NCI-H1048 (cell line): Measurements from ENCODE around the gene TMPRSS6.

Experiments used
- DNase-seq: peaks from one replicate; lab custom pipeline; 2025; lab: John Stamatoyannopoulos, UW

The TMPRSS6 gene

DNA sequence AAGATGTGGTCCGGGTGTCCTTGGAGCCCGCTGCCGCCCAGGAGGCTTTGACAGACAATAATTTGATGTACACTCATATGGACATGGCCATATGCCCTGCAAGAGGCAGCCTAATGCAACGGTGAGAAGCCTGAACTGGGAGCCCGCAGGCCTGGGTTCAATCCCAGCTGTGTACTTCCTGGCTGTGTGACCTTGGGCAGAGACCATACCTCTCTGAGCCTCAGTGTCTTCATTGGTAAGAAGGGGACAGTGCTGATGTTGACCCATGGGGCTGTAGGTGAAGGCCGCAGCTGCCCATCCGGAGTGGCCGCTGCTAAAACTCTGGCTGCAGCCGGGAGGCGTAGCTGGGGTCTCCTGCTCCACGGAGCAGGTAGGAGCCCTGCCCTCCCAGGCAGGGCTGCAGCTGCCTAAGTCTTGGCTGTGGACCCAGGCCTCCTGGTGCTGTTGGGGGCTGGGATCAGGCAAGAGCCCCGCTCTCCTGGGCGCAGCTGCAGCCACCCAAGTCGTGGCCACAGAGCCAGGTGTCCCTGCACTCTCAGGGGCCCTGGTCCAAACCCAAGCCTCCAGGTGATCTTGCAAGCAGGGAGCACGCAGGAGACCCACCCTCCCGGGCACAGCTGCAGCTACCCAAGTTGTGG is 31.3 kb upstream of the TMPRSS6 start:
- DNase-seq, result no peak

DNA sequence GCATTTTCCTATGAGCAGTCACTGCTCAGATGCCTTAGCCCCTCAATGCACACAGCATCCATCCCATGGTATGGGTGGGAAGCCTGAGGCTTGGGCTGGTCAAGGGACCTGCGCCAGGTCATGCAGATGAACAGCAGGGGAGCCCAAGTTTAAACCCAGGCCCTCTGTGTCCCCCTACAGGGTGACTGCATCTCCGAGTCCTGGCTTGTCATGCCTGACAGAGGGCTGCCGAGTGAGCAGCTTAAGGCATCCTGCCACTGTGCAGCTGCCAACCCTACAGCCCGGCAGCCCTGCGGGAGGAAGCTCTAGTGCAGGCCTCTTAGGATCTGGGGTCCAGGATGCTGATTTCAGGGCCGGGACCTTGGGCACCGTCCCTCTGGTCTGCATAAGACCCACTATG is 30.2 kb upstream of the TMPRSS6 start:
- no peak for DNase-seq

DNA sequence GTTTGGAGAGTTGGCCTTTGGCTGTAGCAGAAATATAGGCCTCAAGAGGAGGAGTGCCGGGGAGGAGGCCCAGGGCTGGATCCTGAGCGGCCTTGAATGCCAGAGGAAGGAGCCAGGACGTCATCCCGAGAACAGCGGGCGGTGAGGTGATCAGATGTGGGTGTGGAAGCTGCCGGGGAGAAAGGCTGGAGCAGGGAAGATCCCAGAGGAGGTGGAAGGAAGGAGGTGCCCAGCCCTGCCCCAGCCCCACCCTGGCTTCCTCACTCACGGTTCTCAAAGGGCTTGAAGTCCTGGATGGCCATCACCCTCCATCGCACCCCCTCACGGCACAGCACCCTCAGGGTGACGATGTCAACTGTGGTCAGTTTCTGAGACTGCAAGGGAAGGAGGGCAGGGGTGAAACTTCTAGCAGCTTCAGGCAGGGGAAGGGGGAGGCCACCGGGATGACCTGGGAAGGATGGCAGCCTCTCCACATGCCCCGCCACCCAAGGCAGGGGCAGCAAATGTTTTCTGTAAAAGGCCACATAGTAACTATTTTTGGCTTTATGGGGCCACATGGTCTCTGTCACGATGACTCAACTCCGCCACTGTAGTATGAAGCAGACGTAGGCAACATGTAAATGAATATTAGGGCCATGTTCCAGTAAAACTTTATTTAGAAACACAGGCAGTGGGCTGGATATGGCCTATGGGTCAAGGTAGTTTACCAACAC is 29.5 kb upstream of the TMPRSS6 start:
- DNase-seq, result no peak

DNA sequence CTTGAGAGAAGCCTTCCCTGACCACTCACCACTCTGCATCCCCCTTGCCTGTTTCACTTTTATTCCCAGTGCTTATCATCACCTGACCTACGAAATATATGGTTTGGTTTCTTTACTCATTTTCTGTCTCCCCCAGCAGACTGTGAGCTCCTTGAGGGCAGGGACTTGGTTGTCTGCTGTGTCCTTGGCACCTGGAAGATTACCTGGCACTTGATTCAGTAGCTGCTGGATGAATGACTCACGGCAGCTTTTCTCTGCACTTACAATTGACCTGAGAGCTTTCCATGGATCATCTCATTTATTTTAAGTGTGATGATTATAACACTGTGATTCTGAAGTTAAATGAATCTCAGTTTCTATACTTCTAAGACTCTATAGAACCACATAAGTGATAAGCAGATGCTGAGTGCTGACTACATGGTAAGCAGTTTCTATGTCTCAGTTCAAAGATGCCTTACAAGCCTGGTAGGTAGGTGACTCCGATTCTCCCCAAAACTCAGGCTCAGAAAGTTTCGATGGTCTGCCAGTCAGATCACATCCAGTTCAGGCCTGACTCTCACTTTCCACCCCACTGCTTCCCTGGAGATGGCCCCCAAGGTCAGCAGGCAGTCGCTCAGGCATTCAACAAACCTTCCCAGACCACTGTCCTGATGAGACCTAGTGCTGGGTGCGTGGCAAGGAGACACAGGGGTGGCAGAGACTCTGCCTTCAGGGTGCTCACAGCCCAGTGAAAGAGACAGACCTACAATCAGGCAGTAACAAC is 28.6 kb upstream of the TMPRSS6 start:
- no peak for DNase-seq

DNA sequence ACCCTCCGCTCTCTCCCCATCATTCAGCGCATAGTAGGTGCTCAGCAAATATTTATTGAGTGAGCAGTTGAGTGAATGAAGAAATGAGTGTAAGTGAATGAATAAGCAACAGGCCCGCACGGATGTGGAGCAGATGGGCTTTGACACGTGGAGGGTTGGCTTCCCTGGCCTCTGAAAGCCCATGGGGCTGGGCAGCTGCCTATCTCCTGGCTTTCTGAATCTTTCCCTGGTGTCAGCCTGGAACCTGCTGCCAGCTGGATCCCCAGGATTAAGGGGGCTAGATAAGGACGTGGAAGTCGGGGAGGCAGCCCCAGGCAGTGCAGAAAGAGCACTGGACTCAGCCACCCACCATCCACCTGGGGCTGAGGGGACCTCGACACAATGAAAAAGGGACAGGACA is 27.6 kb upstream of the TMPRSS6 start:
- no peak for DNase-seq

DNA sequence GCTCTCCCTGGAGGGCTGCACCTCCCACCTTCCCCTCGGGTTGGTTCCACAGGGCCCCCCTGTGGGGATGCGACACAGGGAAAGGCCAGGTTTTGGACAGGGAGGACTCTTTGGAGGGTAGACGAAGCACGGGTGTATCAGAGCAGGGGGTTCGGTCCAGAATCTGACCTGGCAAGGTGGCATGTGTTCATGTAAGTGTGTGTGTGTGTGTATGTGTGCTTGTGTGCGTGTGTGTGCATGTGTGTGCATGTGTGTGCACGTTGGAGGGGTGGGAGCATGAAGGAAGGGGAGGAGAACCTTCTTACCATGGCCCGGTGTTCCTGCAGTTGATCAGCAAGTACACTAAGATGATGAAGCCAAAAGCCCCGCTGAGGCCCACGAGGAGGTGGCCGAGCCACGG is 25.5 kb upstream of the TMPRSS6 start:
- DNase-seq, result no peak

DNA sequence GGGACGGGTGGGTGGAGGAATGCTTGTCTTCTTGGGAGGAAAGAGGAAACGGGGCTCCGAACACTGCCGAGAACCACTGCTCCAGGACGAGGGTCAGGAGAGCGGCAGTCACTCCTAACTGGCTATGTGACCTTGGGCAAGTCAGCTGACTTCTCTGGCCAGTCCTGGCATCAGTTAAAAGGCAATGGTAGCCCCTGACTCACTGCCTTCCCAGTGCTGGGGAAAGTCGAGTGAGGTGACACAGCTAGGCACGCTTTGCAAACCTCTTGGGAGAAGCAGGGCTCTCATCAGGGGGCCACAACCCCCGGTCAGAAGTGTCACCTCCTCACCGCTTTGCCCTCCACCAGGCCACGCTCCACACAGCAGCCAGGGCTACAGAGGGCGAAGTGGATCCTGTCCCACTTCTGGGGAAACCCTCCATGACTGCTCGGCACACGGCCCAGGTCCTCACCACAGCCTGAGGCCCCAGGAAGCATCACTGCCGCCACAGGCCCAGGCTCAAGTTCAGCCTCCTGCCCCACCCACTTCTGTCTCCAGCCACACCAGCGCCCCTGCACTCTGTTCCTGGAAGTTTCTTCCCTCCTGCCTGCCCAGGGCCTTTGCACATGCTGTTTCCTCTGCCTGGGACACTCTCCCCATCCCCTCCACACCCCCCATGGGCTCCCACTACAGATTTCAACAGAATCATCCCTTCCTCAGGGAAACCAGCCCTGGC is 23.9 kb upstream of the TMPRSS6 start:
- DNase-seq, result no peak

DNA sequence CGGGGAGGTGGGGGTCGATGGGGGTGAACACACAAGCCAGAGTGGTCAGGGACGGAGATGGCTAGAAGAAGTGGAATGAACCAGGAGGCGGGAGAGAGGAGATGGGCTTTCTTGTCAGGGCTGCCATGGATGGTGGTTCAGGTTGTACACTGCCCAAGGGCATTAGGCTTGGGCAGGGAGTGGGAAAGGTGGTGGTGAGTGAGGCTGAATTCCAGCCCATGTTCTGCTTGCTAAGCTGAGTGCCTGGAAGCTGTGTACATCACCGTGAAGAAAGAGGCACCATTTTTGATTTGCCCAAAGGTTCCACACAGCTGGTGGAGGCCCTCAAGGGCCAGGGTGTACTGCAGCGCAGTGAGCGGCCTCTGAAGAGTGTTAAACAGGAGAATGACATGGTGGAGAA is 23.3 kb upstream of the TMPRSS6 start:
- DNase-seq, result no peak

DNA sequence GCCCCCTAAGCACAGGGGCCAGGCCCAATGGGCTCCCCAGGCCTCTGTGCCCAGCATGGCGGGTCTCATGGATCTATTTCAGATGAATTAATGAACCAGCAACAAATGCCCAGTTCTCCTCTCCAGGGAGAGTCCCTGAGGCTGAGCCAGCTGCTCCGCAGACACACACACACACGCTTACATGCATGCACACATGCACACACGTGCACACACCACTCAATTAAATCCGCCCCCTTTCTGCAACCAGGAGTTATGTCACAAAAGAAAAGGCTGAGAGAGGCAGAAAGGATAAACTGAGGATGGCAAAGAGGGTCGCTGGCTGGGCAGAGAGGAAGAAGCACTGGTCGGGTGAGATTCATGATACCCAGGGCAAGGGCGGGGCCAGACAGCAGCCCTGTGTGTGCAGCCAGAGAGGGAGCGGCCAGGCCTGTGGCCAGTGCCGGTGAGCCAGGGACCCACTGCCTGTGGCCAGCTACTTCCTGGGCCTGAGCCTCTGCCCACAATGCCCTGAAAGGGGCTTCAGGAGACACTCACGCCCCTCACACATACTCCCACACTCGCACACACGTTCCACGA is 20.4 kb upstream of the TMPRSS6 start:
- no peak for DNase-seq

DNA sequence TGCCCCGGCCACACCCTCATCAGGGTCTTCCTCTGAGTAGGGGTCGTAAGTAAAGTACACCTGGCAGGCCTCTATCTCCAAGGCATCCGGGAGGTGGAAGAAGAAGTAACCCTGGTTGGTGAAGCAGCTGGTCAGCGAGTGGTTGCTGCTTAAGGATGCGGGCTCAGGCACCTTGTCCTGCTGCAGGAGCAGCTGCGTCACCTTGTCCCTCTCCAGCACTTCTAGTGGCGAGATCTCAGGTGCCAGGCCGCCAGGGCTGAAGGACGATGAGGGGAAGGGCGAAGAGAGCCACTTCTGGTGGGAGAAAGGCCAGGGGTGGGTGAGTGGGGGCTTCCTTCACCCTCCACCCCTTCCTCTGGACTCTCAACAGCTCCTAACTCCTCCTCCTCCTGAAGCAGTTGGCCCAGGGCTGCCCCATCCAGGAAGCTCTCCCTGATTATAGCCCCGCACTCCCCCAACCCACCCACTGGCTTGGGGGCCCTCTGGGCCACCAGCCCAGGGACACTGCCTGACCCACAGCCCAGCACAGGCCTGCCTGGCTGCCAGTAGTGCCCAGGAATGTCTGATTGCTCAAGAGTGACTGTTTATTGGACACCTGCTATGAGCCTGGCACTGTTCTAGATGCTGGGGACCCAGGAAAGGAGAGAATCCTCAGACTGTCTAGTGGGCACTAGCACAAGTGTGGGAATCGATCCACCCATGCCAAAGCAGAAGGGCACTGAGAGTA is 19.2 kb upstream of the TMPRSS6 start:
- DNase-seq, result no peak

DNA sequence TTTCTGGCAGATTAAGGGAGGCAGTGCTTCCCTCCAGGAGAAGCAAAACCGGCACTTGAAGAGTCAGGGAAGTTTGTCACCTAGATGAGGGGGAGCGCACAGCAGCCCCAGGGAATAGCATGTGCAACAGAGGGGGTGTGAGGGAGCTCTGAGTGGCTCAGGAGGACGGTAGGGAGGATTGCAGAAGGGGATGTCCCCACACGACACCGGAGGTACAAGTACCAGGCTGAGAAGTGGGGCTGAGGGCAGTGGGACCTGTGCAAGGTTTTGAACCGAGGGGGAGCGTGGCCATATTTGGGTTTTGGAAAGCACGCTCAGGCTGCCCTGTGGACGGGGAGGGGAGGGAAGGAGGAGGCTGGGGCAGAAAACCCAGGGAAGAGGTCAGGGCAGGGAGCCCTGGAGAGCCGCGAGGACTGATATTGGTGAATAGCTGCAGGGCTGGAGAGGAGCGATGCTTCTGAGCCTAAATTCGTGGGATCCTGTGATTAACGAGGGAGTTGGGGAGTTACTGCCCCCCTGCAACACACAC is 17.9 kb upstream of the TMPRSS6 start:
- no peak for DNase-seq

DNA sequence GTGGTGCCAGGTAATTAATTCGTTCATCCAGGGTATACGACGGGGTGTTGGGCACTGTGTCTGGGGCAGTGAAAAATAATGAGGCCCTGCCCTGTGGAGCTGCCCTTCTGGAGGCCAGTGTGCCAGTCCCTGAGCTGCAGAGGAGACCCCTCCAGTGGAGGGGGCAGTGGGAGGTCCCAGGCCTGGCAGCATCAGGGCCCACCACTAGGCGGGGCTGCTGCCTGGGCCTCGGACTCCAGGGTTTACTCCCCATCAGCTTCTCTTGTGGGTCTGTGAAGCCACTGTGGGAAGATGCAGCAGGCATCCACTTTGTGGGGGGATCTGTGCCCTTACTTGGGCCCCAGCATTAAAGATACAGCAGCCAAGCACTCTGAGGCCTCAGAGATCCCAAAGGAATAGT is 17.4 kb upstream of the TMPRSS6 start:
- no peak for DNase-seq

DNA sequence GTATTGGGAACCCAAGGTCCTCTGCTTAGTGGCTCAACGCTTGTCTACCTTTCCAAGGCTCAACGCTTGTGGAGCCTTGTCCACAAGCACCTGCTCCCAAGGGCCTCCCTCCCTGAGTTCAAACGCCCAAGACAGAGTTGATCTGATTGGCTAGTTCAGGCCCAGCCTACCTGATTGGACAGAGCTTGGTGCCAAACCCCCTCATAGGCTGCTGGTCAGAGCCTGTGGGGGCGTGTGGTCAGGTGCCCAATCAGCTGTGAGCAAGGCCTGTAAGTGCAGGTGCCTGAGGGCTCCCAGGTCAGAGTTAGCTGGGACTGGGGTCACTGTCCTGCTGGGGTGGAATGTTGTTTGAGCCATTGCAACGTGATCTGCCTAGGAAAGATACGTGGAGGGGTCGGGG is 16.9 kb upstream of the TMPRSS6 start:
- no peak for DNase-seq

DNA sequence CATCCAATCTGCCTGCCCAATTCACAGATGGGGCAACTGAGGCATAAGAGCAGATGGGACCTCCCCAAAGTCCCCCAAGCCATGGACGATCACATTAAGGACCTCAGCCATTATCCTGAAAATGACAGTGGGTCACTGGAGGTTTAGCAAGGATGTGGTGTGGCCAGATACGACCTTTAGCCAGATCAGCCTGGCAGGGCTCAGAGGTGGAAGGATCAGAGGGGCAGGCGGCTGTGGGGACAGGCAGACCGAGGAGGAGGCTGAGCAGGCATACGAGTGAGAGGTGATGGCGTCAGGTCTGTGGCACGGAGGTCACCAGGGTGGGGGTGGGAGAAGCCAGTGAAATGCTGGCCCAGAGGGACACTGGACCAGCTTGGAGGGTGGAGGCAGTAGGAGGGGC is 14.1 kb upstream of the TMPRSS6 start:
- no peak for DNase-seq

DNA sequence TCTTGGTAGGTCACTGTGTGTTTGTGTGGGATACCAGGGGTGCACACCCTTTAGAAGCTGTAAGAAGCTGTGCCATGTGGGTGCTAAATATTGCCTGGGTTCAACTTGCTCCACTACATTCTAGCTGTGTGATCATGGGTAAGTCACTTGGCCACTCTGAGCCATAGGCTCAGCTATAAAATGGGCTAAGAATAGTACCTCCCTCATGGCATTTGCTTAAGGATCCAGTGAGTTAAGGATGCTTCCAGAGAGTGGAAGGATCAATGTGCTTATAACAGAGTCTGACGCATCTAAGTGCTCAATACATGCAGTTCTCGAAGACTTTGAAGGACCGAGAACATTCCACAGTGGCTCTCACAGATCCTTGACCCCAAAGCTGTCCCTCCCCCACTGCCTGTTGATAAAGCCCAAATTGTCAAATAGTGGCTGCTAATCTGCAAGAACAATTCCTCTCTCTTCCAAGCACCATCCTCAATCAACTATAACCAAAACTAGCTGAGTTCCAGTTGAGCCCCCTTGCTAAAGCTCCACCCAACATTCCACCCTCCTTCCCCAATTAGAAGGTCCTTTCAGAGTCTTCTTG is 13.2 kb upstream of the TMPRSS6 start:
- no peak for DNase-seq

DNA sequence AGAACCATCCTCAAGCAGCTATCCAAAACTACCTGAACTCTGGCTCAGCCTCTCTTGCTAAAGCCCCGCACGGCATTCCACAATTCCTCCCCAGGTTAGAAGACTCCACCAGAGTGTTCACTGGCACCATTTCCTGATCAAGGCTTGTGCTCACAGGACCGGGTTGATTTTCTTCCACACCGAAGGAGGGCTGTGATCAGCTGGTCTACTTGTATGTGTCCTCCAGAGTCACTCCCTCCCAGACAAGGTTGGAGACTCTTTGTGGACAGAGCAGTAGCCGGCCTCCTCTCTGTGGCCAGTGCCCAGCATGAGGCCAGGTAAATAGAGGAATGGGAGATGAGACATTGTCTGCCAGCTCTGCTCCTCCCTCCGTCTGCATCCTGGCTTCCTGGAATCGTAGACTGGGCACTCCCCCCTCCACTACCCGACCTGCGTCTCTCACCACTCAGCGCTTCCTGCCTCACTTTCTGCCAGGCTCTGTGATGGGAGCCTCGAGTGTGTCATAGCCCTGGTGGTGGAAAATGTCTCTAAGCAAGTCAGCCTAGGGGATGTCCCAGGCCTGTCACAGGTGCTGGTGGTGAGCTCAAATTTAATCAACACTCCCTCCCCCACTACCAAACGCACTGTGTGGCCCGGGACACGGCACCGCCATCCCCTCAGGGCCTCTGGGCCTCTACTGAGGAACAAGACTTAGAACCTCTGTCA is 12.5 kb upstream of the TMPRSS6 start:
- DNase-seq, result no peak

DNA sequence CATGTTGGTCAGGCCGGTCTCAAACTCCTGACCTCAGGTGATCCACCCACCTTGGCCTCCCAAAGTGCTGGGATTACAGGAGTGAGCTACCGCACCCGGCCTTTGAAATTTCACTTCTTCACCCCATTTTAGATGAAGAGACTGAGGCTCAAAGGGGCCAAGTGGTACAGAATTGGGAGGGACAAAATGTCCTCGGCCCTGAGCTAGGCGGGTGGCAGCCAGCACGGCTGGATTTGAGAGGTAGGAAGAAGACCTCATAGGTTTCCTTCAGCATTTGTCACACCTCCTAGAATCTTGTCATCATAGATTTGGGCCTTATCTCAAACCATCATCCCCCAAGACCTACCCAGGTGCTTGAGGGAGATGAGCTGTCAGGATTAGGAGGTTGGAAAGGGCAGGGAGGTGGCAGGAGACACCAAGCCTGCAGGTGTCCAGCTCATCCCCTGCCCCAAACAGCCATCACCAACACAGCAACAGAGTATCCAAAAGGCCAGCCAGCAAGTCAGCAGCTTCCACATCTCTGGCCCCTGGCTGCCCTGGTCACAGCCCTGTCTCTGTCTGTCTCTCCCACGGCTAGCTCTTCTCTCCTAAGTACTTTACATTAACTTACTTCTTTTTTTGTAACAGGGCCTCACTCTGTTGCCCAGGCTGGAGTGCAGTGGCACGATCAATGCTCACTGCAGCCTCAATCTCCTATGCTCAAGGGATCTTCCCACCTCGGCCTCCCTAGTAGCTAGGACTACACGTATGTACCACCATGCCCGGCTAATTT is 11.2 kb upstream of the TMPRSS6 start:
- no peak for DNase-seq

DNA sequence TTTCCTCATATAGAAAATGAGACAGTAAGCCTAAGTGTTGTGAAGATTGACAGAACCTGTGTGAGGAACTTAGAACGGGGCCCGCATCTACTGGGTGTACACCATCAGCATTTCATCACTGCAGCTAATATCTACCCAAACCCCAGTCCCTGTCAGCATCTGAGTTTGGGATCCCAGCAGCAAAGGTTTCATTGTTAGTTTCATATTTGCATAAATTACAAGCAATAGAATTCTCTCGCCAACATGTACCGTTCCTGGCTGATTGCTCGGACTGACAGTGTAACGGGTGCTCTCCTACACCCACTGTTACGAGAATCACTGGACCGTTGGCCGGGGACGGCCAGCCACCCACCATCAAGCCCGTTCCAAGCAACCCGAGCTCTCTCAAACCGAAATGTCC is 10.4 kb upstream of the TMPRSS6 start:
- DNase-seq, result no peak

DNA sequence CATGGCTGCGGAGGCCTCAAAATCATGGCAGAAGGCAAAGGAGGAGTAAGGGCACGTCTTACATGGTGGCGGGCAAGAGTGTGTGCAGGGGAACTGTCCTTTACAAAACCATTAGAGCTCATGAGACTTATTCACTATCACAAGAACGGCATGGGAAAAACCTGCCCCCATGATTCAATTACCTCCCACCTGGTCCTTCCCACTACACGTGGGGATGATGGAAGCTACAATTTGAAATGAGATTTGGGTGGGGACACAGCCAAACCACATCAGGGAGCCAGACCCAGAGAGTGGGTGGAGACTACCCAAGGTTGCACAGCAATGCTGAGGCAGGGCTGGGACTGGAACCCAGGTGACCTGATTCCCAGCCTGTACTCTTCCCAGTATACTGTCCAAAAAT is 8.6 kb upstream of the TMPRSS6 start:
- DNase-seq, result no peak

DNA sequence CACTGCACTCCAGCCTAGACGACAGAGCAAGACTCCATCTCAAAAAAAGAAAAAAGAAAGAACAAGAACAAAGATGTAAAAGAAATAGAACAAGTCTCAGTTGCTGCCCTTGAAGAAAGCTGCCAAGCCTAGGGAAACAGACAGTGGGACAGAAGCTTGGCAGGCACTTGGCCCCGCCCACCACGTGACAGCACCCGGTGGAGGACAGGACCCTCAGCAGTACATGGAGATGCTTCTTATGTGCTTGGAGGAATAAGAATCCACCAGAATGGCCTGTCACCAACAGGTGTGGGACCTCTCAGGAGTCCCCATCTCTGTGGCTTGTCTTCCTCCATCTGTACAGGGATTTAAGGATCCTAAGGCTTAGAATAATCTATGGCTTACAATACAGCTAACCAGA is 7.6 kb upstream of the TMPRSS6 start:
- DNase-seq, result no peak
